Measurements from ENCODE around the gene LPIN1.
A peak's percentile ranks its signal among the peaks of the same experiment; 100 is the strongest.
"Not testable (repeated sequence)": the region's sequence is repeated elsewhere in the genome, so short reads cannot be mapped to it uniquely, and the experiment has no call there.

Gene LPIN1

DNA sequence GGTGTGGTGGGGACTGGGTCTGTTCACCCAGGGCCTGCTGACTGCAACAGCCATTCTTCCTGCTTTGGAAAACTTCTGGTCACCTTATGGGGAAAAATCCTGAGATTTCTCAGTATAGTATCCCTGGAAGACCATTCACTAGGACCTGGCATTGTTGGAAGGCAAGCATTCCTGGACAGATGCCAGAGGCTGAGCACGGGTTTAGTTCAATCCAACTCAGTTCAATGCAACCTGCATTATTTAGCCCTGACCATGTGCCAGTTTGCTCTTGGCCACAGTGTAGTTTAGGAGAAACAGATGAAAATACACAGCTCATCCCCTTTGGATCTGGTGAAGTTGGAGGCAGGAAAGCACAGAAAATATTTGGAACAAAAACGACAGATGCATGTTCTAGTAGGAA, 95.9 kb downstream of the LPIN1 start:
- DNase-seq, result no peak

DNA sequence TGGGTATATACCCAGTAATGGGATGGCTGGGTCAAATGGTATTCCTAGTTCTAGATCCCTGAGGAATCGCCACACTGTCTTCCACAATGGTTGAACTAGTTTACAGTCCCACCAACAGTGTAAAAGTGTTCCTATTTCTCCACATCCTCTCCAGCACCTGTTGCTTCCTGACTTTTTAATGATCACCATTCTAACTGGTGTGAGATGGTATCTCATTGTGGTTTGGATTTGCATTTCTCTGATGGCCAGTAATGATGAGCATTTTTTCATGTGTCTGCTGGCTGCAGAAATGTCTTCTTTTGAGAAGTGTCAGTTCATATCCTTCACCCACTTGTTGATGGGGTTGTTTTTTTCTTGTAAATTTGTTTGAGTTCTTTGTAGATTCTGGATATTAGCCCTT, 98.4 kb downstream of the LPIN1 start:
- DNase-seq, result not testable (repeated sequence)

GRCh38 chr2:11847935-11848334, 101.5 kb downstream of the LPIN1 start:
- not testable (repeated sequence) for DNase-seq

GRCh38 chr2:11850082-11850481, 103.7 kb downstream of the LPIN1 start:
- no peak for DNase-seq

DNA sequence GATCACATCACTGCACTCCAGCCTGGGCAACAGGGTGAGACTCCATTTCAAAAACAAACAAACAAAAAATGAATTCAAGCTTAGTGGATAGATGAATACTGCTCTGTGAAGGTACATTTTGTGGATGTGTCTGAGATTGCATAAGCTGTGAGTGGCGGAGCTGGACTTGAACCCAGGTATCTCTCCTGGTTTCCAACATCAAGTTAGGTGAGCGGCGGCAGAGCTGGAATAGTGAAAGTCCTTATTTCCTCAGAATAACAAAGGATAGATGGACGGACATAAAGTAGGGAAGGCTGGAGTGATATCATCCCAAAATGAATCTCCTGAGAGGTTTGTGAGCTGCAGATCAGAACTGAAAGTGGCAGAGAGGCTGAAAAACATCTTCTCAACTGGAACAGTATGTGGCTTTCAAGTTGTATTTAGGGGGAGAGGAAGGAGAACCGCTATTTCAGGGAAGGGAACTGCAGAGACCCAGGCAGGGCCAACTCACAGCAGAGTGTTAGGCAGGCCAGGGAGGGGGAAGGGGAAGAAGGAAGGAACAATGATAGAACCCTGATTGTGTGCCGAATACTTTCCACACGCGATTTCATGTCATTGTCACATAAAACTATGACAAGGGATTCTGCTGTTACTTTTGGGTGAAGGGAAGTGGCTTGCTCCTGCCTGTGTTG, 106.2 kb downstream of the LPIN1 start:
- DNase-seq, result no peak

DNA sequence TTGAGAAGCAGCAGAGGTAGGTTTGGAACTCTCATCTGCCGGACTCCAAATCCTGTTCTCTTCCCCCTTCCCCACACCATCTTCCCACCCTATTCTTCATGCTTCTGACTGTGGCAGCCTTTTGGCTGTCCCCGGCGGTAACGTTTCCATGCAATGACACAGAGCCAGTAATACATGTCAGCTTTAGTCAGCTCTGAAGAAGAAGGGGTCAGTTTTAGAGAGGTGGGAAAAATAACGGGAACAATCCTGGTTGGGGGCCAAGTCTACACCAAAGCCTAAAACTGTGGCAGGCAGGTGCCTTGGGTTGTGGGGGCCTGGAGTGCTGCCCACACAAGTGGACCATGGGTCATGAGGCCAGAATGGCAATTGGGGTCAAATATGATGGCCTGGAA, 106.8 kb downstream of the LPIN1 start:
- no peak for DNase-seq

- no peak for DNase-seq
Observed at GRCh38 chr2:11855064-11855760, 108.8 kb downstream of the LPIN1 start.

GRCh38 chr2:11856095-11856494, 109.7 kb downstream of the LPIN1 start:
- DNase-seq, result no peak

DNA sequence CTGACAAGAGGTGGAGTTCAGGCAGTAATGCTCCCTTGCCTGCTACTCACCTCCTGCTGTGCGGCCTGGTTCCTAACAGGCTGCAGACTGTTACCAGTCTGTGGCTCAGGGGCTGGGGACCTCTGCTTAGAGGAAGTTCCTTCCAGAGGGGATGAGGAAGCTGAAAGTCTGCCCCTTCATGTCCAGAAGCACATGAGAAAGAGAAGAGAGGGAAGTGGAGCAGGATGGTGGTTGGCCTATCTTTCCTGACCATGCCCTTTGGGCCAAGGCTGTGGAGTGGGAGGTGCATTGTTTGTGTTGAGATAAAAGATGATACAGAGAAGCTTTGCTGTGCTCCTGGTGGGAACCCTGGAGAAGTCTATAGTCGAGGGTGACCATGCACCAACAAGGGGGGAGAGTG, 112.5 kb downstream of the LPIN1 start:
- no peak for DNase-seq

DNA sequence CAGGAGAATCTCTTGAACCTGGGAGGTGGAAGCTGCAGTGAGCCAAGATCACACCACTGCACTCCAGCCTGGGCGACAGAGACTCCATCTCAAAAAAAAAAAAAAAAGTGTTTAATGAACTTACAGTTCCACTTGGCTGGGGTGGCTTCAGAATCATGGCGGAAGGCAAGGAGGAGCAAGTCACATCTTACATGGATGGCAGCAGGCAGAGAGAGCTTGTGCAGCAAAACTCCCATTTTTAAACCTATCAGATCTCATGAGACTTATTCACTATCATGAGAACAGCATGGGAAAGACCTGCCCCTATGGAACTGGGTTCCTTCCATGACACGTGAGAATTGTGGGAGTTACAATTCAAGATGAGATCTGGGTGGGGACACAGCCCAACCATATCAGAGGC, 113.5 kb downstream of the LPIN1 start:
- DNase-seq, result not testable (repeated sequence)

DNA sequence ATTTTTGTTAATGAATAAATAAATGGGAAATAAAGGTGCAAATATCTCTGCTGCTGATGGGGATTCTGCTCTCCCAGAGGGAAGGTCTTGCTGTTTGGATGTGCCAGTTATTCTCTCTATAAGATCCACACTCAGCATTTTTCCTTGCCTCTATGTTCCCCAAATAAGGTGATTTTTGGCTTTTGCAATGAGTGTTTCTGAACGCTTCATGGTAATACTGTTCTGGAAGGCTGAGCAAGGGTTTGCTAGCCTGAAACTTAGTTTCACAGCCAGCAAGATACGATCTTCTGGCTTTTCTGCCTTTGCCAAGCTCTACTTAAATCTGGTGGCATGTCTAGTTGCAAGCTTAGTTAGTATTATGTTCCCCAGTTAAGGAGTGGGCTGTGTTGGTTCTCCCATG, 114.6 kb downstream of the LPIN1 start:
- no peak for DNase-seq

- DNase-seq, result no peak
Observed at GRCh38 chr2:11862049-11862448, 115.6 kb downstream of the LPIN1 start.

DNA sequence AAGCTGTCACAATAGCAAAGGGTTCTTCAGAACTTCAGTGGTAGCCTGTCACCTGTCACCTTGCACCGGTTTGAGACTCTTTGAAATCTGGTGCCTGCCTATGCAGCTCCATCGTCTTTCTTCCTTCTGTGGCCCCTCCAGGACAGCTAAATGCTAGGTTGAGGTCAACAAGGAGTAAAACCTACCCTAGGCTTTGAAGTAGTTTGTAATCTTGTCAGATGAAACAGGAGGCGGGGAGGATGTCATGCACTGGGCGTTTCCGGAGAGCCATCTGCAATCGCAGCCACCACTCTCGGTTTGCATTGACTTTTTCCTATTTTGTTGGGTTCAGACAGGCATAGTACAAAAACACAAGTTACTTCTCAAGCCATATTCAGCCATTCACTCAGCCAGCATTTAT, 116.7 kb downstream of the LPIN1 start:
- no peak for DNase-seq

DNA sequence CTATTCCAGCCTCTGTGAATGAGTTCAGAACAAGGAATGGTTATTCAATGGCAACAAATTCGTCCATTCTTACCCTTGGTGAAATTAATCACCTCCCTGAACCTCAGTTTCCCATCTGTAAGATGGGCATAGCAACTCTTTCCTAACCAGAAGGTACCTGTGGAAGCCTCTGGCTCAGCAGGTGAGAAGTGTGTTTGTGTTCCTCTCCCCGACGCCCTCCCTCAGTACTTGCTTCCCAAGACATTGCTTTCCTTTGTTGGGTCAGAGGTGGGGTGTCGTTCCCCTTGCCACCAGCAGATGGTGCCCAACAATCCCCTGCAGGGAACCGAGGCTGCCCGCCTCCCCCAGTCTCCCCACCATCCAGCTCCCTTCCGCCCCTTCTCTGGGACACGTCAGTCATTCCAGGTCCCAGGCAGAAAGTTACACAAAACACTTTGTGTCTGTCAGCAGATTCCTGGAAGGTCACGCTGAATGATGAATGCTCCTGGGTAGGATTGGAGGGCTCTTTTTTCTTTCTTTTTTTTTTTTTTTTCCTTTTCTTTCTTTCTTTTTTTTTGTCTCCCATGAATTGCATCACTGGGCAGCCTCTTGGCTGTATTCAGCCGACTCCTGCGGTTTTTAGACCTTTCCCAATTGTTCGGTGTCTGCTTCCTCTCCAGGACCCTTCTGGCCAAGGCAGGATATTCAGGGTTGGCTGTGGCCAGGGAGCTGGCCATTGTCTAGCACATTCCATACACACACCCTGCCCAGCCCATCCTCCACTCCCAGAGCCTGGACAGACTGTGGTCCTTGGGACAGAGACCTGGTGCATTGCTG, 117.3 kb downstream of the LPIN1 start:
- DNase-seq, result peak; percentile 60

- DNase-seq, result no peak
Observed at GRCh38 chr2:11864724-11865123, 118.3 kb downstream of the LPIN1 start.

DNA sequence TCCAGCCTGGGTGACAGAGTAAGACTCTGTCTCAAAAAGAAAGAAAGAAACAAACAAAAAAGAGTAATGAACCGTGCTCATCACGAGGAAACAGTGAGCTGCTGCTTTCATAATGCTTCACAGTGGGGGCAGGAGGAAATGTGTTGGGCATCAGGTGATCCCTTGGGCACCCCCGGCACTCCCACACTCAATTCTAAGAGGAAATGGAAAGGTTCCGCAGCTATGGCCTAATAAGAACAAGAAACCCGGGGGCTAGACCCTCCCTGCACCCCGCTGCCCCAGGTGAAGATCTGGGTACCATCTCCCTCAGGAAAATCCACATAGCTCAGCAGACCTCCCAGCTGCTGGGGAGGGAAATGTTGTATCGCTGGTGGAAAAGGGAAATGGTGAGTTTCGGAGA, 118.9 kb downstream of the LPIN1 start:
- no peak for DNase-seq

GRCh38 chr2:11865805-11866204, 119.4 kb downstream of the LPIN1 start:
- DNase-seq, result no peak

DNA sequence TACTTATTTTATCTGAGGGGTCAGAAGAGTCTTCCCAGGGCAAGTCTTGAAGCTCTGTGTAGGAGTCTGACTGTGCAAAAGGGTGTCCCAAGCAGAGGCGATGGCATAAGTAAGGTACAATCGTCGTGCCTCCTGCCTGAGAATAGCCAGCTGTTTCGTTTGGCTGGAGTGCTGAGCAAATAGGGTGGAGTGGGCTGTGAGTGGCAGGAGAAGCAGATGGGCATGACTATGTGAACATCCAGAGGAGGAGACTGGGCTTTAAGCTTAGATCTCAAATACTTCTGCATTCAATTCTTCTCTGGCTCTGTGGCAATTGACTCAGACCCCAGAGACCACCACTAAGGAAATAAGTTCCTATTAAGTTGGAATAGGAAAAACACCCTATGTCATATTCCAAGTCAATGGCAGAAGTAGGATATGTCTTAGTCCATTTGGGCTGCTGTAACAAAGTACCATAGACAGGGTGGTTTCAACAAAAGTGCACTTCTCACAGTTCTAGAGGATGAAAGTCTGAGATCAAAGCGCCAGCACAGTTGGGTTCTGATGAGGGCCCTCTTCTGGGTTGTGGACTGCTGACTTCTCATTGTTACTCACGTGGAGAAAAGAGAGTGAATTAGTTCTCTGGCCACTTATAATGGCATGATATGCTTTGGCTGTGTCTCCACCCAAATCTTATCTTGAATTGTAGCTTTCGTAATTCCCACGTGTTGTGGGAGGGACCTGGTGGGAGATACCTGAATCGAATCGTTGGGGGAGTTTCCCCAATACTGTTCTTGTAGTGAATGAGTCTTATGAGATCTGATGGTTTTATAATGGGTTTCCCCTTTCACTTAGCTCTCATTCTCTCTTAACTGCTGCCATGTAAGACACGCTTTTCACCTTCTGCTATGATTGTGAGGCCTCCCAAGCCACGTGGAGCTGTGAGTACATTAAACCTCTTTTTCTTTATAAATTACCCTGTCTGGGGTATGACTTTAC, 120.2 kb downstream of the LPIN1 start:
- DNase-seq, result no peak

DNA sequence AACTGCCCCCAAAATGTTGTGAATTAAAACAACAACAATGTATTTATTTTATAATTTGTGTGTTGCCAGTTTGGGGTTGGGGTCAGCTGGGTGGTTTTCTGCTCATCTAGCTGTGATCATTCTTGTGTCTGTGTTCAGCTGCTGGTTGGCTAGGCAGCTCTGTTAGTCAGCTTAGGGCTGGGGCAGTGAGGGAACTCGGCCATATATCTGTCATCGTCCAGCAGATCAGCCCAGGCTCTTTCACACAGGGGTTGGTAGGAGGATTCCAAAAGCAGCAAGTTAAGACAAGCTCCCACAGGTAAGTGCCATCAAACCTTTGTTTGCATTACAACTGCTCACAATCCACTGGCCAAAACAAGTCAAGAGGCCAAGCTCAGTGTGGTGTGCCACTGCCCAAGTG, 121.5 kb downstream of the LPIN1 start:
- DNase-seq, result no peak

GRCh38 chr2:11869391-11869991, 123.1 kb downstream of the LPIN1 start:
- DNase-seq, result no peak

- no peak for DNase-seq
Observed at GRCh38 chr2:11870064-11870463, 123.6 kb downstream of the LPIN1 start.

DNA sequence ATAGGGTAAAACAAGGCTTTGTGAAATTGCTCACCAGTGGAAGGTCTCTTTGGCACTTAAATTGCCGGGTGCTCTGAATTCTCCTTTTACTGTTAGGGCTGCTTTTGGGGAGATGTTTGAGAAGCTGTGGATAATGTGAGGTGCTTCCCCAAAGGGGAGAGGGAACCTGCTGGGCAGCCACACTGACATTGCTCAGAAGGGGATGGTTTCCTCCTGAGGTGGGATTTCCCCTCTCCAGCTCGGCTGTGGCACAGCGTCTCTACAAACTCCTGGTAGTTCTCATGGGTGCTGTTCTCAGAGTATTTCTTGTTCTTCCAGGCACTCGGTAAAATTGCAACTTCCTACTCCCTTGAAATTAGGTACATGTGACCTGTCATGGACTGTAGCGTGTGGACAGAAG, 124.2 kb downstream of the LPIN1 start:
- DNase-seq, result no peak
